NCI-H2171 (cell line): ENCODE results near the gene ZNF584.
"Not testable (repeated sequence)": the region's sequence is repeated elsewhere in the genome, so short reads cannot be mapped to it uniquely, and the experiment has no call there.

Experiments used
- DNase-seq: peaks from one replicate; lab custom pipeline; 2025; lab: John Stamatoyannopoulos, UW

ZNF584 gene

DNA sequence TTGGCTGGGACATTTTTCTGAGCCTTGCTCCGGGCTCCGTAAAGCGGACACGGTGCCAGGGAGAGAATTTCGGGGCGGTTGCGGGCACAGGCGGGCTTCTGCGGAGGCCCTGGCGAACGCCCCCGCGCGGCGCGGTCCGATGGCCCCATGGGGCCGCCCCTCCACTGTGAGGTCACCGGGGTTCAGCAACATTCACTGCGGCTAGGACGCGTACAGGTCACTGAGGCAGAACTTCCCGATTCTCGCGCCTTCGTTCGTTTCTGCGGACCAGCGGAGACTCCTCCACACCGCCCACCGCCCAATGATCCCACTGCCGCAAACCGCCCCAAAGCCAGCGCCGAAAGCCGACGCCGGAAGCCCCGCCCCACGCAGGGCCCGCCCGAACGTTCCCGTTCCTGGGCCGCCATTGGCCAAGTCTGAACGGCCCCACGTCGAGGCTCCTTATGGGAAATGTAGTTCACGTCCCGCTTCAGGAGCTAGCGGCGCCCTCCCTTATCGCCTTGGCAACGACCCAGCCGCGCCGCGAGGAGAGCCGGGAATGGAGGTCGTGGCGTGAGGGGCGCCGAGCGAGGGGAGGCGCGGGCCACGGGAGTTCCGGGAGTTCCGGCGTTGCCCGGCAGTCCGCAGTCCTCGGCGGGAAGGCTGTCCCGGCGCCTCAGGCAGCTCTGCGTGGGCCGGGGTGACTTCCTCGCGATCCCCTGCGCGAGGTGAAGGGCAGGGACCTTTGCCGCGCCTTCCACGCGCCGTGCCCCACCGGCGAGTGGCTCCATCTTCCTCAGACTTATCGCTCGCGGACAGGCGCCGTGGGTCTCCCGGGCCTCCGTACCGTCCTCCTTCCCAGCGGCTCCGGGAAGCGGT is at the start of gene ZNF584:
Gene ZNF584, plus strand, starts transcription at position 498 of the 858 bp plus-strand sequence. CDS start 499 bp downstream, outside the sequence.
- DNase-seq = peak; percentile 96

DNA sequence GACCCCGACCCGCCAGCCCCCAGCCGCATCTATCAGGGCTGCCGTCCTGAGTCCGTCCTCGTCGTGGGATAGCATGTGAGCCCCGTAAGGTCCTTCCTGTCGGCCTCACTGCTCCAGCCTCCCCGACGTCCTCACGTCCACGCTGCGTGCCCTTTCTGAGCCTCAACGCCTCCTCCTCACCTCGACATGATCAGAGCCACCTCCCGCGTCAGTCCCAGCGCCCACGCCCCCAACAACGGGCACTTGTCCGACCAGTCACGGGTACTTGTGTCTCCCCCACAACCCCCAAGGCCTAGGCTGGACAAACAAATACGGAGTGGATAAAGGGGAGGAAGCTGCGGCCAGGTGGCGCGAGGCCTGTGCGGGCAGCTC is 46.6 kb upstream of the ZNF584 start:
- DNase-seq = peak; percentile 17

DNA sequence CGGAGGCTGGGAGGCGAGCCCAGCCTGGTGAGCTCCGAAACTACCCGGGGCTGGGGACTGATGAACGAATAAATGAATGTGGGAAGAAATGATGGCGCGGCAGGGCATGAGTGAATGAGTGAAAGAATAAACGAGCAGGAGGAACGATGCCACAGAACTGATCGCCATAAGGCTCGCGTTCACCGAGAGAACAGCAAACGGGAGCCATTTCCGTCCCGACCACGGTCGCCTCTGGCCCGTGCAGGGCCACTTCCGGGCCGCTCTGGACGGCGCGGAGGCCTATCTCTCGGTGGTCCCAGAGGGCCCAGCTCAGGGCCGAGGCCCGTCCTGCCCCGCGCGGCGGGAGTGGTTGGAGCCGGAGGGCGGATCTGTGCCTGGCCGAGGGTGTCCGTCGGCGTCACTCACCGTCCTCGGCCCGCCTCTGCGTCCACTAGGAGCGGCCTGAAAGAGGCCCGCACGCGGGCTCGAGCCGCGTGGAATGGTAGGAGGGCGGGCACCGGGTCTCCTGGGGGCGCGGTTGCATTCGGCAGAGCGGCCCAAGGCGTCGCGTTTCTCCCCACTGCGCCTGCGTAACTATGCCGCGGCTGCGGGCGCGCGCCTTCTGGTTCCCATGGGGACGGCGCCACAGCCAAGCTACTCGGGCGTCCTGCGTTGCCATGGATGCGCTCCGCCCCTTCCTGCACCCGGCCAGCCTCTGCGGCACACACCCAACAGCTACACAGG is 46.0 kb upstream of the ZNF584 start, which contains the start of gene ZNF497:
Gene ZNF497, minus strand, starts transcription at position 480 of the 723 bp plus-strand sequence. CDS start 5,116 bp downstream, outside the sequence.
- DNase-seq = peak; percentile 94

DNA sequence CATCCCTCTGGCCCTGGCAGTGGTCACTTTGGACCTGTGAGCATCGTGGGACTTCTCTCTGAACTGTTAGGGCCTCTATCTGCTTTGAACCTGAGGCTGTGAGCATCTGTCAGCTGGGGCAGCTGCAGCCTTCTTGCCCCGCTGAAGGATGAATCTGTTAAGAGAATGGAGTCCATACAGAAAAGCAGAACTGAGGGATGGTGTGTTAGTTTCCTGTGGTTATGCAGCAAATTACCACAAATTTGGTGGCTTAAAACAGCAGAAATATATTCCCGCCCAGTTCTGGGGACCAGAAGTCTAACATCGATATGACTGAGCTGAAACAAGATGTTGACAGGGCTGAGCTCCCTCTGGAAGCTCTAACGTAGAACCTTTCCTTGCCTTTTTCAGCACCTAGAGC is 44.3 kb upstream of the ZNF584 start:
- no peak for DNase-seq

DNA sequence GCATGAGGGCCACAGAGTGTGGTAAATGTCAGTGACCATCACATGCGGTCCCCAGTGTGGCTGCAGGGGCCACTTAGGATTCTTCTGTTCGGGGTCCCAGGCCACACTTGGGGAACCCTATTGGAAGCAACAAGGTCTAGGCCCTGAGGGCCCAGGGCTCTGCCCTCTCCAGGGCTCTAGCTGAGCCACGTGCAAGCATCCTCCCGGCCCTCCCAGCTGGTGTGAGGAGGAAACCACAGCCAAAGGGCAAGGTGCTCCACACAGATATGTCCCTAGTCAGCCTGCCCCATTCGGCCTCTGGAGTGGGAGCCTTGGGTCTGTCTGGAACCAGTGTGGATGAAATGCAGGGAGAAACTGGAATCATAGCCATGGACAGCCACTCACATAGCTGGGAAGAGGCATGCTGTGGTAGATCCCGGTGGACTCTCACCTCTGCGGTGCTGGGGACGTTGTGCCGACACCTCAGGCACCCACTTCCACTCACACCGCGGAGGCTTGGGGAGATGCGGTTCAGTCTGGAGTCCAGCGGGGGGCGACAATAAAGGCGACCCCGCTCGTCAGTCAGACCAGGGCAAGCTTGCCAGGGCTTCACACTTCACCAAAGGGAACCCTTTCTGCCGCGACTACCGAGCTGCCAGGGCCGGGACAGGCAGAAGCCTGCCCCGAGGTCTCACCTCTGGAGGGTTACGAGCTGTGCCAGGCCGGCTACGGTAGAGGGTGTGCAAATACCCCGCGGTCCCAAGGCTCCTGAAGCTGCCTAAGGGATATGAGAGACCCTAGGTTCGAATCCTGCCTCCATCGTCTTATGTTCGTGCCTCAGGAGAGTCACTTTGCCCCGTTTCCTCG is 41.6 kb upstream of the ZNF584 start:
- no peak for DNase-seq

DNA sequence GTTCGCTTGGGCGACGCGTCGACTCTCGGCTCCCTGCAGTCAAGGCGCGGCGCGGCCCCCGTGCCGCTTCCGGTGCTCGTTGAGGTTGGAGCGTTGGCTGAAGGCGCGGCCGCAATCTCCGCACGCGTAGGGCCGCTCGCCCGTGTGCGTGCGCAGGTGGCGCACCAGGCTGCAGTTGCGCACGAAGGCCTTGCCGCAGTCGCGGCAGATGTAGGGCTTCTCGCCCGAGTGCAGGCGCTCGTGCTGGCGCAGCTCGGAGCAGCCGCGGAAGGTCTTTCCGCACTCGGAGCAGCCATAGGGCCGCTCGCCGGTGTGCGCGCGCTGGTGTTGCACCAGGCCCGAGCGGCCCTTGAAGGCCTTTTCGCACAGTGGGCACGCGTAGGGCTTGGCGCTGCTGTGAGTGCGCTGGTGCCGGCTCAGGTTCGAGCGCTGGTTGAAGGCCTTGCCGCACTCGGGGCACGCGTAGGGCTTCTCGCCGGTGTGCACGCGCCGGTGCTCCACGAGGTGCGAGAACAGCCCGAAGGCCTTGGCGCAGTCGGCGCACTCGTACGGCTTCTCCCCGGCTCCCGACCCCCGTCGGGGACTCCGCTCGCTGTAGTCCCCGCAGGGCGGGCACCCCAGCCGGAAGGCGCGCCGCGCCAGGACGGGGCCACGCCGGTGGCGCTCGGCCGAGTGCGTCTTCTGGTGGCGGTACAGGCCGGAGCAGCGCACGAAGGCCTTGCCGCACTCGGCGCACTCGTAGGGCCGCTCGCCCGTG is 40.6 kb upstream of the ZNF584 start:
- no peak for DNase-seq

DNA sequence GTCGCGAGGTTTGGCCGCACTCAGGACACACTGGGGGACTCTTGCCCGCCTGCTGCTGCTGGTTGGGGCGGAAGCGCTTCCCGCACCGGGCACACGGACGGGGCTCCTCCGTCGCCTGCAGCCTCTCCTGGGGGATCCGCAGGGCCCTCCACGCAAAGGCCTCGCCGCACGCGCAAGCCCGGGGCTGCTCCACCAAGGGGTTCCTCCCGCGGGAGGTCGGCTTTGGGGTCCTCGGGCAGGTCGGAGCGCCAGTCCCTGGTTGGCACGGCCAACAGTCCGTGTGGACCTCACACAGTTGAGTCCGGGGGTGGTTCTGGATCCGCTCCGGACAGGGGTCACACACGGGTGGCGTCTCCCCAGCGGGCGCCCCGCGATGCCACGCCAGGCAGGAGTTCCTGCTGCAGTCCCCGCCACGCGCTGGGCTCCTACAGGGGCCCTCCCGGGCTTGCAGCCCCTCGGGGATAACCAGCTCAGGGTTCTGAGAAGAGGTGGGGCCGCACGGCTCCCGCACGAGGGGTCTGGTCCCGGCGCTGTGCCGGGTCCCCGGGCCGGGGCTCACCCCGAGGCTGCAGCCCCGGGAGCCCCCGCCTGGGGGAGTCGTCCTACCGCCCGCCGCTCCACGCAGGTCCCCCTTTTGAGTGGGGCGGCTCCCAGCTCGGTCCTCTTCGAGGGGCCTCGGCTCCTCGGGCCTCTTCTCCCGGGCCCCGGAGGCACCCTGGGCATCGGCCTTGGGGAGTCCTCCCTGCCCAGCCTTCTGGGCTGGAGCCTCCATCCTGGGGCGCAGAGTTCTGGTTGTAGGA is 39.7 kb upstream of the ZNF584 start:
- DNase-seq = no peak

DNA sequence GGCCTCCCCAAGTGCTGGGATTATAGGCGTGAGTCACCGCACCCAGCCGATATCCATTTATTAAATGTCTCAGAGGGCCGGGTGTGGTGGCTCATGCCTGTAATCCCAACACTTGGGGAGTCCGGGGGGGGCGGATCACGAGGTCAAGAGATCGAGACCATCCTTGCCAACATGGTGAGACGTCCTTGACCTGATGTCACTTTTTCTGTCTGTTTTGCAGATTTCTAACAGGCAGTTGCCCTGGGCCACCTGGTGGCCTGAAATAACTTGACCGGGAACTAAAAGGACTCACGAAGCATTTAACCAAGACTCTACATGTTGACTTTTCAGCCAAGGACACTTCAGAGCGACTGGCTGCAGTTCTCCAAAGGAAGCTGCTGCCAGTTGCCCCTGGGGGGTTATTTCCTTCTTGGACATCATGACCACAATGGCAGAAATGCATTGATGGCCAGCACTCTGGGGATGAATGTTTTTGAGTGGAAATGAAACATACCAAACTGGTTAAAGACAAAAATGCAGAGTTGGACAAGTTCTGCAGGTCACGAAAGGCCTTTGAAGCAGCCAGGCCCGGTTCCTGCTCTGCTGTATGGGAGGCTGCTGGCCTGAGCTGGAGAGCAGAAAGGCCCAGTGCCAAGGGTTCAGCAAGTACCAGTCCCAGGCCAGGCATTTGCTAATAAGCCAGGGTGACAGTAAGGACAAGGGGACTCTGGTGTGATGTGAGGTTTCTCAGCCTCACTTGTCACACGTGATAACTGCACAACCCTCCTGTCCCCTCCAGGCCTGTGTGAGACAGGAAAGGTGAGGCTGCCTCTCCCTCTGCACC is 35.9 kb upstream of the ZNF584 start:
- no peak for DNase-seq

DNA sequence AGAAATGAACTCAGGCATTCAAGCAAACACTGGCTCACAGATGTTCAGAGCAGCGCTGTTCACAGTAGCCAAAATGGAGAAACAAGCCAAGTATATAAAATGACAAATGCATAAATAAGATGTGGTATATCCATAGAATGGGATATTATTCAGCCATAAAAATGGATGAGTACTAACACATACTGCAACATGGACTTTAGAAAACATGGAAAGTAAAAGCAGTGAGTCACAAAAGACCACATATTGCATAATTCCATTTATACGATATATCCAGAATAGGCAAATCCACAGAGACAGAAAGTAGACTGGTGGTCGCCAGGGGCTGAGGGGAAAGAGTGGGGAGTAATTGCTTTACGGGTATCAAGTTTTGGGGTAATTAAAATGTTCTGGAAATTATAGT is 34.2 kb upstream of the ZNF584 start:
- no peak for DNase-seq

DNA sequence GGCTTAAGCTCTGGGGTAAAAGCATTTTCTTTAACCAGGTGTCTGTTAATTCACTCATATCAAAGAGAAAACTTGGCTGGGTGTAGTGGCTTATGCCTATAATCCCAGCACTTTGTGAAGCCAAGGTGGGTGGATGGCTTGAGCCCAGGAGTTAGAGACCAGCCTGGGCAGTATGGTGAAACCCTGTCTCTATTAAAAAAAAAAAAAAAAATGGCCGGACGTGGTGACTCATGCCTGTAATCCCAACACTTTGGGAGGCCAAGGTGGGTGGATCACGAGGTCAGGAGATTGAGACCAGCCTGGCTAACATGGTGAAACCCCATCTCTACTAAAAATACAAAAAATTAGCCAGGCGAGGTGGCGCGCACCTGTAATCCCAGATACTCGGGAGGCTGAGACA is 31.7 kb upstream of the ZNF584 start:
- DNase-seq = not testable (repeated sequence)

DNA sequence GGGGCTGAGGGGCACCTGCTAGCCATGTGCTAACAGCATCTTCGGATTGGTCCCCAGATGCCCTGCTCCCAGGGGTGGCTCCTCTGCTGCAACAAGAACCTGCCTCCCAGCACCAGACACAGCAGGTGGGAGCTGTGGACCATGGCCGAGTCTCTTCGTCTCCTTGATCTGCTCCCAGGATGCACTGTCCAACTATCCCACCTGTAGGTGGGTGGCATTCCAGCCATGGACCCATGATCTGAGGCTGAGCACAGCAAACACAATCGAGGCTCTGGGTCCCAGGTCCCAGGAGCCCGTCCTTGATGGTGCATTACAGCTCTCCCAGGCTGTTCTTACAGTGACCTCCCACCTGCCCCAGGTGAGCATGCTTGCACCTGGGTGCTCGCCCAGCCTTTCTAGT is 29.2 kb upstream of the ZNF584 start:
- no peak for DNase-seq

DNA sequence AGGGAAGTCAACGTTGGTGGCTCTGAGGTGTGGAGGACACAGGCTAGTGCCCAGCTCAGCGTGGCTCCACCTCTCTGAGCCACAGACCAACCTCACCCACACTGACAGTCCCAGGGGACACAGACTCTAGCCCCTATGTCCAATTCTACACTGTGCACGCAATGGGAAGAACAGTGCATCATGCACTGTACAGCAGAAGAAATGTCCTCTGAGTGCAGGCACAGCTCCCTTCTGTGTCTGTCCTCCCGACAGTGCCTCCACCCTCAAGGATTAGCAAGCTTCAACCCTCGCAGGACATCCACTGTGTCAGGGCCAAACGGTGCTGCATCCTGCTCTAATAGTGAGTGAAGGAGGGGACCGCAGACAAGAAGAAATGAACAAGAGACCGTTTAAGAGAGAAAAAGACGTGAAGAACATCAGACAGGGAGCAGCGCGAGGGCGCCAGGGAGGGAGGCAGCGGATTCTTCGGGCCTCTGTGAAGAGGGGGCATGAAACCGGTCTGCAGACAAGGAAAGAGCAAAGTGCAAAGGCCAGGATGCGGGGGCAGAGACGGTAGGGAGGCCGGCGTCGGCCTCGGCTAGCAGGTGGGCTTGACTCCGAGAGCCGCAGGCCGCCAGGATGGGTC is 28.3 kb upstream of the ZNF584 start:
- DNase-seq = no peak

DNA sequence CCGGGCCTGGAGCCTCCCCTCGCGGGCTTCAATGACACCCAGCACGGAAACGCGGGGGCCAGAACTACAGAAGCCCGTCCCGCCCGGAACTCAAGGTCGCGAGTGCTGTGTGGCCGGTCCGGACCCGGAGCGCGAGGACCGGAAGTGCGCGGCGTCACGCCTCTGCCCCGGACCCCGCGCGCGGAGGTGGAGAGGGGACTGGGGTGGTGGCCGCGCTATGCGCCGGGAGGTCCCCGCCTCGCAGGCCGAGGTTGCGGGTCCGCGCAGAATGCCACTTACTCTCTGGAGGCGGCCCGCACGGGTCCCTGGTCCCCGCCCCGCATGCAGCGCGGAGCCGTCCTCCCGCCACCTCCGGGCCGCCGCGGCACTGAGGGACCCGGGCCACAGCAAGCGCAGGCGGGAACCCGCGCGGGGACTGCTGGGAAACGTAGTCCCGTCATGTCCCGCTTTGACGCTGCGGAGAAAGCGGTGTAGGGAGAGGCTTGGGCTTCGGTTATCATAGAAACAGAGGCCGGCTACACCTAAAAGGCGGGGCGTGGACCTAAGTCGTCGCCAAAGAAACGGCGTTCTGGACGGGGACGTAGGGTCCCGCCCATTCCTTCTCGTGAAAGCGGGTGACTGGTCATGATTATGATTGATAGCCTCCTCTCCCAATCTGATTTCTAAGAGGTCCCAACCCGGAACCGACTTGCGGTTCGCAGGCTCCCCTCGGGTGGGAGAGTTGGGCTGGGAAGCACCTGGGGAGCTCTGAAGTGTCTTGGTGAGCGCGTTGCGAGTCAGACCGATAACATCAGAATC is 27.6 kb upstream of the ZNF584 start, which contains the start of gene ZNF837:
Gene ZNF837, minus strand, starts transcription at position 369 of the 798 bp plus-strand sequence. CDS start 11,698 bp downstream, outside the sequence.
- peak; percentile 100 for DNase-seq

DNA sequence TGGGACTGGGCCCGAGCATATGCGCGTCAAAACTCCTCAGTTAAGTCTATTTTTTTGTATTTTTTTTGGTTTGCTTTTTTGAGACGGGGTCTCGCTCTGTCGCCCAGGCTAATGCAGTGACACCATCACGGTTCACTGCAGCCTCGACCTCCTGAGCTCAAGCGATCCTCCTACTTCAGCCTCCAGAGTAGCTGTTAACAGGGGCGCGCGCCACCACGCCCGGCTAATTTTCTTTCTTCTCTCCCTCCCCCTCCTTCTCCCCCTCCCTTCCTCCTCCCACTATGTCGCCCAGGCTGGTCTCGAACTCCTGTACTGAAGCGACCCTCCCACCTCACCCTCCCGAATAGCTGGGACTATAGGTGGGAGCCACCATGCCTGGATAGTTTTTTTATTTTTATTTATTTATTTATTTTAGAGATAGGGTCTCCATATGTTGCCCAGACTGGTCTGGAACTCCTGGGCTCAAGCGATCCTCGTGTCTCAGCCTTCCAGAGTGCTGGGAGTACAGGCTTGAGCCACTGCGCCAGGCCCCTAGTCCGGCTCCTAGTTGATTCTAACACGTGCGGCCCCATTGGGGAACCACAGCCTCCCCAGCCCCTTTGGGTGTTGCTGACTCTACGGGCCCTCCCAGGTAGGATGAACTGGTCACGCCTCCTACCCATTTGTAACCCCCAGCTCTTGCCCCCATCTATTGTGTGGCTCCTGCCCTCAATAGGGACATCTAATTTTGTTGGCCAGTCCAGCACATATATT is 26.8 kb upstream of the ZNF584 start:
- DNase-seq = no peak

DNA sequence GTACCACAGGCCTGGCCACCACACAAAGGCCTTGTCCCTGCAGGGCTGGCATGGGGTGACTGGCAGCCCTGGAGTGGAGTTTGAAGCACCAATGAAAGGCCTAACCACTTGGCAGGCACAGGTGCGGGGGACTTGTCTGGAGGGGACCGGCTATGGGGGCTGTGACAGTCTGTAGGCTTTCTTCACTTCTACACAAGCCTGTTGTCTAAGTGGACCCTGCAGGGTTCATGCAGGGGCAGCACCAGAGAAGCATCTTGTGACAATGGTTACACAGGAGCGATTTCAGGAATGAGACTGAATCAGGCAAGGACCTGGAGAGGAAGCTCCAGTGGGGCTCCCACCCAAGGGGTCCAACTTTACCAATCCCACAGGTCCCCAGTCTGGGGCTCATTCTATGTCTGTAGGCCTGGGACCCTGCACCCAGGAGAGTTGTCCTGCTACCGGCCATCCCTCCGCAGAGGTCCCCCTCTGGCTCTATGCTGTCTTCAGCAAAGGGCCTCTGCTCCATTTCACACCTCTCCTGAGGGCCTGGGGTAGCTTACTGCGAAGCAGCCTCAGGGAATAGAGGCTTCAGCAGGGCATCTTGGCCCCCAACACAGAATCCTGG is 25.3 kb upstream of the ZNF584 start:
- no peak for DNase-seq

DNA sequence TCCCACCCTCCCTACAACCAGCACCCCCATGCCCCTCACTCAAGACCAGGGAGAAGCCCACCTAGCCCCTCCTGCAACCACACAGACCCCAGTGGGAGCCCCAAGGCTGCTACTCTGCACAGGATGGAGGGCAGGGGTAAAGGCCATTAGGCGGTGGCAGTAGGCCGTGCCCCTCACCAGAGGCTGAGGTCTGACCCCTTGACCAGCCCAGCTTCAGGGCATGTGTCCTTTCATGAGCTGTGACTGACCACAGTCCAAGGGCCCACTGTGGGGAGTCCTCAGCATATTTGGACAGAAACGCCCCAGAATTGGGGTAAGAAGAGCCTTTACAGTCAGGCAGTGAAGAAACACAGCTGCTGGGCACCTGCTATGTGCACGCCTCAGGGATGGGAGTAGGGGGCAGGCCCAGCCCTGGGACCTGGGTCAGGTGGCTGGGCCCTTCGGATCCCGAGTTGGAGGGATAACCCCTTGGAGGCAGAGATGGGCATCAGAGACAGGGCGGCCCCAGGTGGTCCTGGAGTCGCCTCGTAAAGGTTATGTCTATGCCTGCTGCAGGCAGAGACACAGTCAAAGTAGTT is 23.0 kb upstream of the ZNF584 start:
- DNase-seq = no peak
